Colonic mucosa (tissue), 4 donors: ENCODE measurements around the gene EPHA2. TPM values are rescaled to one million over a fixed set of nuclear protein-coding genes. Genes with fewer than 3 reads are reported as not detected.

ENCODE experiments used
- DNase-seq: peaks from one replicate; pipeline ENCODE4 v3.0.0-alpha.2; 2020
- H3K27ac ChIP-seq: fragments of 200-600 bp; one replicate; pipeline ENCODE4 v1.8.0; 2021
- H3K27me3 ChIP-seq: fragments of 200-600 bp; one replicate; pipeline ENCODE4 v1.8.0; 2021
- H3K36me3 ChIP-seq: fragments of 200-600 bp; one replicate; pipeline ENCODE4 v1.8.0; 2021
- H3K4me1 ChIP-seq: fragments of 200-600 bp; one replicate; pipeline ENCODE4 v1.8.0; 2021; ENCODE audit warnings: mild to moderate bottlenecking
- H3K4me3 ChIP-seq: fragments of 200-600 bp; one replicate; pipeline ENCODE4 v1.8.0; 2021
- H3K9ac ChIP-seq, 2 donors: one replicate each; pipeline ENCODE4 v1.7.0; 2013; ENCODE audit warnings: control low read depth in 2 of 2, low read depth in 2 of 2, low read length in 2 of 2
- H3K9me3 ChIP-seq: fragments of 200-600 bp; one replicate; pipeline ENCODE4 v1.8.0; 2021
- intact Hi-C: fragments of 100-400 bp; cut with DNase I; formaldehyde crosslinking; loops from one replicate; pipeline ENCODE4 v1.14.1; 2022
- total RNA-seq, 2 donors: library from RNA; stranded (reverse); fragmentation: NEBNext Ultra II Directional in 1 of 2; extraction: Animal tissue kit (Norgen Biotek cat#: 25700) in 1 of 2; gene quantifications; one replicate each; pipeline ENCODE4 v1.2.1, GENCODE V29; 2021
- TF ChIP-seq, protein P1 (sequence below): fragments of 200-600 bp; IDR thresholded peaks from one replicate; pipeline ENCODE4 v1.8.0; 2022; ENCODE audit warnings: antibody characterized with exemption, mild to moderate bottlenecking
- donor health status: healthy.
- donor health status: DM: no; HTN: no; CAD: no.
- donor health status: DM: no; HTN: no; CAD: no.

EPHA2 gene
- total RNA-seq, 2 donors from 2014 or later = 15.7 to 40.8 TPM

DNA sequence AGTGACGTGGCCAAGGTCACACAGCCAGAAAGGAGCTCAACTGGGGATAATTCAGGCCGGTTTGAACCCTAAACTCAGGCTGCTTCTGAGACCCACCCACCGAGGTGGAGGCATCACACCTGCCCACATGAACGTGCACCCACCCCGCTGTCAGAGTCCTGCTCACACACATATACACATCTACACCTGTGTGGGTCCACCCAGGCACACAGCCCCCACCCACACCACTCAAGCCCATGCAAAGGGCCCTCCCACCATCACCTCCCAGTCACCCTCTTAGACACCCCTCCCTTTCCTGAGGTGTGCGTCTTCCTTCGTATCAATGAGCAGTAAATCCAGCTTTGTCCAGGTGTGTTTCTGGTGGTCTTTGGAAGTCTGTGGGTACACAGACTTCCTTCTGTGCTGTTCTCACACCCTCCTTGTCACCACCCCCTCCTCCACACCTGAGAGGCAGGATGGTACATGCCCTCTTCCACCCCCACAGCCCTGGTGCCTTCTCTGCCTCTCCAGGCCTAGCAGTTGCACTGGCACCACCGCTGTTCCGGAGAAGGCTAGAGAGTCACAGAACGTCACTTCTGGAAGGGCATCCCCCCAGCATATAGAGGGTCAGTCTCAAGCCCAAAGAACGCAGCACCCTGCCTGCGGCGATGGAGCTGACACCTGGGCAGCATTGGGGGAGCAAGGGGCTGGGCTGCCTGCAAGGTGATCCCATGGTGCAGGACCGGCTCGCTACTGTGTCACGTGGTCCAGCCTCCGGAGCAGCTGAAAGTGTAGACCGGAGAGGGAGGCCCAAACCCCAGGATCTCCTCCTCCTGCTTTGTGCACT is 63.6 kb downstream of the EPHA2 start:
- H3K36me3 ChIP-seq = no peaks in the 10 kb centered on the region
- no peak overlapping the region for H3K4me3 ChIP-seq
- H3K9me3 ChIP-seq = no peaks in the 10 kb centered on the region
- H3K9ac ChIP-seq = no peak overlapping the region
- H3K27ac ChIP-seq = no peak overlapping the region
- no peaks in the 10 kb centered on the region for H3K4me1 ChIP-seq
- no peaks in the 10 kb centered on the region for H3K27me3 ChIP-seq
- TF ChIP-seq, protein P1, sequence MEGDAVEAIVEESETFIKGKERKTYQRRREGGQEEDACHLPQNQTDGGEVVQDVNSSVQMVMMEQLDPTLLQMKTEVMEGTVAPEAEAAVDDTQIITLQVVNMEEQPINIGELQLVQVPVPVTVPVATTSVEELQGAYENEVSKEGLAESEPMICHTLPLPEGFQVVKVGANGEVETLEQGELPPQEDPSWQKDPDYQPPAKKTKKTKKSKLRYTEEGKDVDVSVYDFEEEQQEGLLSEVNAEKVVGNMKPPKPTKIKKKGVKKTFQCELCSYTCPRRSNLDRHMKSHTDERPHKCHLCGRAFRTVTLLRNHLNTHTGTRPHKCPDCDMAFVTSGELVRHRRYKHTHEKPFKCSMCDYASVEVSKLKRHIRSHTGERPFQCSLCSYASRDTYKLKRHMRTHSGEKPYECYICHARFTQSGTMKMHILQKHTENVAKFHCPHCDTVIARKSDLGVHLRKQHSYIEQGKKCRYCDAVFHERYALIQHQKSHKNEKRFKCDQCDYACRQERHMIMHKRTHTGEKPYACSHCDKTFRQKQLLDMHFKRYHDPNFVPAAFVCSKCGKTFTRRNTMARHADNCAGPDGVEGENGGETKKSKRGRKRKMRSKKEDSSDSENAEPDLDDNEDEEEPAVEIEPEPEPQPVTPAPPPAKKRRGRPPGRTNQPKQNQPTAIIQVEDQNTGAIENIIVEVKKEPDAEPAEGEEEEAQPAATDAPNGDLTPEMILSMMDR = no peak
- intact Hi-C loops = no loop called here
- DNase-seq = no peak

DNA sequence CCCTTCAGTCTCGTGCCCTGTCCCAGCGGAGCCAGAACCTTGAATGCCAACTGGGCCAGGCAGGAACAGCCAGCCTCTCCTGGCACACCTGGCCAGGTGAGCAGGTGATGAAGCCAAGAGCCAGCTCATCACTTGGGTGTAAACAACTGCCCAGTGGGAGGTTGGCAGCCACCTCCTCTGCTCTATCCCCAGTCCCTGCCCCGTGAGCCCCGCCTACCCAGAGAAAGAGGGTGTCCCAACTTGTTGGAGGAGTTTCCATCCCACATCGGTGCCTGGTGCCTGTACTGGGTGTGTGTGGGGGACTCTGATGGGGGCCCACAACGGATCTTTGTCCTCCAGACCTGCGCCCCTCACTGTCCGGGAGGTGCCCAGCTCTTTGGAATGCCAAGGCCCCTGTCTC is 64.6 kb downstream of the EPHA2 start:
- Histone ChIP-seq H3K9ac (no peak overlapping the region), H3K27ac (no peak overlapping the region), H3K4me3 (no peak overlapping the region), H3K9me3 (no peaks in the 10 kb centered on the region), H3K27me3 (no peaks in the 10 kb centered on the region), H3K4me1 (no peaks in the 10 kb centered on the region), H3K36me3 (no peaks in the 10 kb centered on the region)
- intact Hi-C loops = no loop called here
- DNase-seq = no peak
- TF ChIP-seq, protein P1 = no peak

DNA sequence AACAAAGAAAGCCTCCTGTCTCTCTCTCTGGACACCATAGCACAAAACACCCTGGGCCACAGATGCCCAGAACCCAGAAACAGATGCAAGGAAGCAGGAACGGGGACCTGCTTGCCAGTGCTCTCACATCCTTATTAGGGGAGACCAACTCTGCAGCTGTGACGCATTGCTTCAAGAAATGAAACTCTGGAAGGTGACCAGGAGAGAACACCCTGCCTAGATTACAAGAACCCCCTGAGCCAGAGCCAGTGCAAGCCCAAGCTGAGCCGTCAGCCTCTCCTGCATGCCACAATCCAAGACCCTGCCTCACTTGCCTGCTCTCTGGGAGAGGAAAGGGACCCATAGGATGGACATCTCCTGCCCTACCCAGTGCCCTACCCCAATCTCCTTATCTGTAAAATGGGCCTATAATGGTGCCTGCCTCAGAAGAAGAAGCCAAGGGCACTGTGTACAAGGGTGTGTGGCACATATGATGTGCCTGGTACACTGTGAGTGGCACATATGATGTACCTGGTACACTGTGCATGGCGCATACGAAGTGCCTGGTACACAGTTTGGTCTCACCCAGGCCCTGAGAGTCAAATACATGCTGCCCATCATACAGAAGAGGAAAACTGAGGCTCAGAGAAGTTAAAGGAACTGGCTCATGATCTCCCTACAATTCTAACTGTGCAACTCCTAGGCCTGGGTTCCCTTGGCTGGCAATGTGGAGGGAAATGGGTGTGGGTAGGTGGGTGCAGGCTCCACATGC is 65.6 kb downstream of the EPHA2 start:
- Histone ChIP-seq H3K36me3 (no peaks in the 10 kb centered on the region), H3K27ac (no peak overlapping the region), H3K27me3 (no peaks in the 10 kb centered on the region), H3K4me1 (no peaks in the 10 kb centered on the region), H3K9me3 (no peaks in the 10 kb centered on the region), H3K4me3 (no peak overlapping the region), H3K9ac (no peak overlapping the region)
- intact Hi-C loops = no loop called here
- TF ChIP-seq, protein P1 = no peak
- no peak for DNase-seq

DNA sequence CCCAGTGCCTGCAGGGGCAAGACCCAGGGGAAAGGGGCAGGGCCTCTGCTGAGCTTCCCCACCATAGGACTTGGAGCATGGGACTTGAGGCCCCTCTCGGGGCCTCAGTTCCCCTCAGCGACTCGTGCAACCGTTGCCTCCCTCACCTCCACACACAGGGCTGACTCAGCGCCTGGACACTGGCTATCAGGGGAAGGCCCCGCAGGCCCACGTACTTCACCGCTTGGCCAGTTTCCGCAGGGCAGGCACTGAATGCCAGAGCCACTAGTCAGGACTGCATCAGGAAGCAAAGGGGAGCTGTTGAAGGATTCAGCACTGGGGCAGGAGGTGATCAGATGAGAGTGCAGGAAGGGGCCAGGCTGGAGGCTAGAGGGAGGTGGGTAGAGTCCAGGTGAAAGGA is 66.9 kb downstream of the EPHA2 start:
- Histone ChIP-seq H3K27me3 (no peaks in the 10 kb centered on the region), H3K27ac (no peak overlapping the region), H3K4me1 (no peaks in the 10 kb centered on the region), H3K9me3 (no peaks in the 10 kb centered on the region), H3K9ac (no peak overlapping the region), H3K4me3 (no peak overlapping the region), H3K36me3 (no peaks in the 10 kb centered on the region)
- TF ChIP-seq, protein P1 = no peak
- intact Hi-C loops = no loop called here
- DNase-seq = no peak

DNA sequence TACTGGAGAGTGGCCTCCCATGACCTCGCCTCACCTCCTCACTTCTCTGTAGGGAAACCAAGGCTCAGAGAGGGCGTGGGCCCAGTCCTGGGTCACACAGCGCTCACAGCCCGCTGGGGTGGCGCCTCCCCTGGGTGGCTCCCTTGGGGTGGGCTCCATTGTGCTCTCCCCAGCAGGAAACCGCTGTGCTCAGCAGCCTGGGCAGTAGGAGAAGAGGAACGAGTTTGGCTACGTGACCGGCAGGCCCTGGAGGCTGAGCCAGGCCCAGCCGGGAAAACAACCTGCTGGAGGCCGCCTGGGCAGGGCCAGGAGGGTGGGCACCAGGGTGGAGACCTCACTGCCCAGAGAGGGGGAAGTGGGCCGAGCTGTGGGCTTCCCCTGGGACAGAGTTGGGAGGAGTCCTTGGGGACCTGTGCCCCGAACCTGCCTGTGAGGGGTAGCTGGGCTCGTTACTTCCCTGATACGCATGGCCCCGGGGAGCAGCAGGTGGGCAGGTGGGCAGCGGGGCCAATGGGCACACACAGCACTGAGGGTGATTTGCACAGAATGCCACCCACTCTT is 67.4 kb downstream of the EPHA2 start:
- H3K27ac ChIP-seq = no peak overlapping the region
- no peaks in the 10 kb centered on the region for H3K9me3 ChIP-seq
- intact Hi-C loops = no loop called here
- no peak overlapping the region for H3K4me3 ChIP-seq
- no peaks in the 10 kb centered on the region for H3K4me1 ChIP-seq
- no peaks in the 10 kb centered on the region for H3K36me3 ChIP-seq
- TF ChIP-seq, protein P1 = no peak
- H3K9ac ChIP-seq = no peak overlapping the region
- DNase-seq = no peak
- H3K27me3 ChIP-seq = no peaks in the 10 kb centered on the region
